ENCODE data around the gene TYMS. TPM values are rescaled to one million over a fixed set of nuclear protein-coding genes. Genes with fewer than 3 reads are reported as not detected.
A peak's percentile ranks its signal among the peaks of the same experiment; 100 is the strongest.

The TYMS gene
- total and polyA plus RNA-seq, 9 of the 15 experiments (the other 6 are each of a cell fraction or from before 2014, with no cell fraction given), result 69.1 to 409 (median 175) TPM

DNA sequence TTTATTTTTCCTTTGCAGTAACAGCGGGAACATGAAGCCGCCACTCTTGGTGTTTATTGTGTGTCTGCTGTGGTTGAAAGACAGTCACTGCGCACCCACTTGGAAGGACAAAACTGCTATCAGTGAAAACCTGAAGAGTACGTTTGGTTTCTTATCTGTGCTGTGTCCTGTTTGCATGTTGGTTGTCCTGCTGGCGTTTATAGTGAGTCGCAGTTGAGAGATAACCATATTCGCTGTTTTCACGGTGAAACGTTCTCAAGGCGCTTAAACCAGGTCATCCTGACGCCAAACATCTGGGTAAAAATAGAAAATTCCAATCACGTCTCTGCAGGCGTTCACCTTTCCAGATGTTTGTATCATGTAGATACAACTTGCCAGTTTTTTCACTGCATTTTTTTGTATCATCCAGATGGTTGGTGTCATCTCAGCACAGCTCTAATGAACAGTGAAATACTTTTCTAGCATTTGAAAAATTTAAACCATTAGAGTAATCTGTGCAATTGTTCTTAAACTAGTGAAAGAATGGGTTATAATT is 39.4 kb upstream of the TYMS start (continued):
- TF ChIP-seq SAFB2 (IDR thresholded peaks at IDR 0.05; ENCODE audit: borderline replicate concordance, low read depth, low read length, severe bottlenecking) (no peak), MYBL2 (IDR thresholded peaks at IDR 0.05; ENCODE audit: low read depth) (no peak), MYBL2 (CRISPR knock-in tag; IDR thresholded peaks at IDR 0.05; ENCODE audit: borderline replicate concordance) (no peak), SREBF2 (CRISPR knock-in tag; IDR thresholded peaks at IDR 0.05) (no peak), SMARCC2 (IDR thresholded peaks at IDR 0.05; ENCODE audit: low read depth) (peak; percentile 96), NCOA6 (IDR thresholded peaks at IDR 0.05) (no peak), ZNF121 (CRISPR knock-in tag; conservative IDR thresholded peaks at IDR 0.05) (no peak), ZNF707 (CRISPR knock-in tag; conservative IDR thresholded peaks at IDR 0.05) (no peak), ZNF217 (CRISPR knock-in tag; IDR thresholded peaks at IDR 0.05) (no peak), TAF15 (IDR thresholded peaks at IDR 0.05; ENCODE audit: low read depth, low read length) (no peak), JUN (IDR thresholded peaks at IDR 0.05; ENCODE audit: borderline replicate concordance, low read depth, low read length) (peak; percentile 51; the same call in 1 of the 2 replicates), JUN (CRISPR knock-in tag; IDR thresholded peaks at IDR 0.05; ENCODE audit: borderline replicate concordance) (no peak), HNRNPK (IDR thresholded peaks at IDR 0.05; ENCODE audit: low read depth, low read length, poor library complexity, severe bottlenecking) (no peak), MBD2 (IDR thresholded peaks at IDR 0.05; ENCODE audit: borderline replicate concordance, low read depth) (peak; percentile 84; the same call in 1 of the 2 replicates), ZC3H4 (CRISPR knock-in tag; IDR thresholded peaks at IDR 0.05; ENCODE audit: borderline replicate concordance) (no peak), POLR3G (IDR thresholded peaks at IDR 0.05; ENCODE audit: extremely low read depth, insufficient read length, insufficient replicate concordance) (no peak), CREBBP (IDR thresholded peaks at IDR 0.05; ENCODE audit: low read depth, low read length) (no peak), ZNF764 (CRISPR knock-in tag; IDR thresholded peaks at IDR 0.05; ENCODE audit: low read depth) (no peak), BHLHE40 (IDR thresholded peaks at IDR 0.05; ENCODE audit: low read length) (peak; percentile 64)
- TF ChIP-seq, protein P1, sequence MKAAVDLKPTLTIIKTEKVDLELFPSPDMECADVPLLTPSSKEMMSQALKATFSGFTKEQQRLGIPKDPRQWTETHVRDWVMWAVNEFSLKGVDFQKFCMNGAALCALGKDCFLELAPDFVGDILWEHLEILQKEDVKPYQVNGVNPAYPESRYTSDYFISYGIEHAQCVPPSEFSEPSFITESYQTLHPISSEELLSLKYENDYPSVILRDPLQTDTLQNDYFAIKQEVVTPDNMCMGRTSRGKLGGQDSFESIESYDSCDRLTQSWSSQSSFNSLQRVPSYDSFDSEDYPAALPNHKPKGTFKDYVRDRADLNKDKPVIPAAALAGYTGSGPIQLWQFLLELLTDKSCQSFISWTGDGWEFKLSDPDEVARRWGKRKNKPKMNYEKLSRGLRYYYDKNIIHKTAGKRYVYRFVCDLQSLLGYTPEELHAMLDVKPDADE (conservative IDR thresholded peaks at IDR 0.05; ENCODE audit: control insufficient read depth, low read depth, low read length), result peak; percentile 75
- TF ChIP-seq, protein P2, sequence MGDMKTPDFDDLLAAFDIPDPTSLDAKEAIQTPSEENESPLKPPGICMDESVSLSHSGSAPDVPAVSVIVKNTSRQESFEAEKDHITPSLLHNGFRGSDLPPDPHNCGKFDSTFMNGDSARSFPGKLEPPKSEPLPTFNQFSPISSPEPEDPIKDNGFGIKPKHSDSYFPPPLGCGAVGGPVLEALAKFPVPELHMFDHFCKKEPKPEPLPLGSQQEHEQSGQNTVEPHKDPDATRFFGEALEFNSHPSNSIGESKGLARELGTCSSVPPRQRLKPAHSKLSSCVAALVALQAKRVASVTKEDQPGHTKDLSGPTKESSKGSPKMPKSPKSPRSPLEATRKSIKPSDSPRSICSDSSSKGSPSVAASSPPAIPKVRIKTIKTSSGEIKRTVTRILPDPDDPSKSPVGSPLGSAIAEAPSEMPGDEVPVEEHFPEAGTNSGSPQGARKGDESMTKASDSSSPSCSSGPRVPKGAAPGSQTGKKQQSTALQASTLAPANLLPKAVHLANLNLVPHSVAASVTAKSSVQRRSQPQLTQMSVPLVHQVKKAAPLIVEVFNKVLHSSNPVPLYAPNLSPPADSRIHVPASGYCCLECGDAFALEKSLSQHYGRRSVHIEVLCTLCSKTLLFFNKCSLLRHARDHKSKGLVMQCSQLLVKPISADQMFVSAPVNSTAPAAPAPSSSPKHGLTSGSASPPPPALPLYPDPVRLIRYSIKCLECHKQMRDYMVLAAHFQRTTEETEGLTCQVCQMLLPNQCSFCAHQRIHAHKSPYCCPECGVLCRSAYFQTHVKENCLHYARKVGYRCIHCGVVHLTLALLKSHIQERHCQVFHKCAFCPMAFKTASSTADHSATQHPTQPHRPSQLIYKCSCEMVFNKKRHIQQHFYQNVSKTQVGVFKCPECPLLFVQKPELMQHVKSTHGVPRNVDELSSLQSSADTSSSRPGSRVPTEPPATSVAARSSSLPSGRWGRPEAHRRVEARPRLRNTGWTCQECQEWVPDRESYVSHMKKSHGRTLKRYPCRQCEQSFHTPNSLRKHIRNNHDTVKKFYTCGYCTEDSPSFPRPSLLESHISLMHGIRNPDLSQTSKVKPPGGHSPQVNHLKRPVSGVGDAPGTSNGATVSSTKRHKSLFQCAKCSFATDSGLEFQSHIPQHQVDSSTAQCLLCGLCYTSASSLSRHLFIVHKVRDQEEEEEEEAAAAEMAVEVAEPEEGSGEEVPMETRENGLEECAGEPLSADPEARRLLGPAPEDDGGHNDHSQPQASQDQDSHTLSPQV (IDR thresholded peaks at IDR 0.05), result 0 out of 2 replicates have a peak, but pooled peaks have one; percentile 45
- TF ChIP-seq, protein P3, sequence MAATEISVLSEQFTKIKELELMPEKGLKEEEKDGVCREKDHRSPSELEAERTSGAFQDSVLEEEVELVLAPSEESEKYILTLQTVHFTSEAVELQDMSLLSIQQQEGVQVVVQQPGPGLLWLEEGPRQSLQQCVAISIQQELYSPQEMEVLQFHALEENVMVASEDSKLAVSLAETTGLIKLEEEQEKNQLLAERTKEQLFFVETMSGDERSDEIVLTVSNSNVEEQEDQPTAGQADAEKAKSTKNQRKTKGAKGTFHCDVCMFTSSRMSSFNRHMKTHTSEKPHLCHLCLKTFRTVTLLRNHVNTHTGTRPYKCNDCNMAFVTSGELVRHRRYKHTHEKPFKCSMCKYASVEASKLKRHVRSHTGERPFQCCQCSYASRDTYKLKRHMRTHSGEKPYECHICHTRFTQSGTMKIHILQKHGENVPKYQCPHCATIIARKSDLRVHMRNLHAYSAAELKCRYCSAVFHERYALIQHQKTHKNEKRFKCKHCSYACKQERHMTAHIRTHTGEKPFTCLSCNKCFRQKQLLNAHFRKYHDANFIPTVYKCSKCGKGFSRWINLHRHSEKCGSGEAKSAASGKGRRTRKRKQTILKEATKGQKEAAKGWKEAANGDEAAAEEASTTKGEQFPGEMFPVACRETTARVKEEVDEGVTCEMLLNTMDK (IDR thresholded peaks at IDR 0.05; ENCODE audit: borderline replicate concordance, insufficient read depth, low read depth, low read length, poor library complexity, severe bottlenecking), result no peak
